Left lung (tissue), 10 donors: ENCODE data around the gene CYP2C18. TPM values are rescaled to one million over a fixed set of nuclear protein-coding genes. Genes with fewer than 3 reads are reported as not detected.
"Not testable (repeated sequence)": the region's sequence is repeated elsewhere in the genome, so short reads cannot be mapped to it uniquely, and the experiment has no call there.

Source experiments
- ATAC-seq: fragments of 200-7000 bp; cut with Tn5 transposase; one replicate; pipeline ENCODE4 v1.9.1; 2020; ENCODE audit warnings: moderate library complexity
- DNase-seq, 4 donors: peaks; one replicate each; pipeline ENCODE4 v3.0.0-alpha.2; 2013 to 2020
- H3K27ac ChIP-seq, 2 donors: fragments of 200-600 bp; sonication (generic) in 1 of 2; one replicate each; pipeline versions ENCODE4 v1.5.0 to v1.8.0; 2020 to 2021
- H3K27me3 ChIP-seq, 2 donors: fragments of 200-600 bp; sonication (generic) in 1 of 2; one replicate each; pipeline versions ENCODE4 v1.5.0 to v1.8.0; 2020 to 2021
- H3K36me3 ChIP-seq, 2 donors: fragments of 200-600 bp; sonication (generic) in 1 of 2; one replicate each; pipeline versions ENCODE4 v1.5.0 to v1.8.0; 2020 to 2021
- H3K4me1 ChIP-seq, 2 donors: fragments of 200-600 bp; one replicate each; pipeline ENCODE4 v1.8.0; 2021
- H3K4me3 ChIP-seq, 2 donors: fragments of 200-600 bp; sonication (generic) in 1 of 2; one replicate each; pipeline versions ENCODE4 v1.5.0 to v1.8.0; 2020 to 2021; ENCODE audit warnings: mild to moderate bottlenecking in 1 of 2
- H3K9me3 ChIP-seq, 2 donors: fragments of 200-600 bp; sonication (generic) in 1 of 2; one replicate each; pipeline versions ENCODE4 v1.5.0 to v1.8.0; 2020 to 2021
- intact Hi-C, 2 donors: fragments of 100-400 bp; cut with DNase I; formaldehyde crosslinking; loops; one replicate each; pipeline versions ENCODE4 v1.11.2 to v1.14.2; 2022
- polyA plus RNA-seq, 6 donors: library from polyadenylated mRNA; unstranded; fragments of 120-200 nt; gene quantifications; one replicate each; pipeline ENCODE4 v1.2.1, GENCODE V29; 2013; ENCODE audit not compliant: insufficient read length in 6 of 6
- total RNA-seq, 2 donors: library from RNA; stranded (reverse); fragmentation: NEBNext Ultra II Directional; extraction: Animal tissue kit (Norgen Biotek cat#: 25700); gene quantifications; one replicate each; pipeline ENCODE4 v1.2.1, GENCODE V29; 2021
- TF ChIP-seq, protein P1 (sequence below), 2 donors: fragments of 200-600 bp; sonication (generic) in 1 of 2; IDR thresholded peaks; one replicate each; pipeline versions ENCODE4 v1.5.0 to v1.8.0; 2021; ENCODE audit warnings: antibody characterized with exemption in 2 of 2
- donor health status: DM: no; HTN: yes; CAD: no.
- donor health status: DM: no; HTN: no; CAD: no.

CYP2C18 gene
- total and polyA plus RNA-seq, 8 donors, result 0.30 to 2.1 (median 0.58) TPM

GRCh38 chr10:94673614-94674321 is 9.8 kb upstream of the CYP2C18 start:
- no peak overlapping the region for H3K4me3 ChIP-seq
- DNase-seq (no peak), ATAC-seq (no peak)
- H3K27ac ChIP-seq, result no peak overlapping the region
- TF ChIP-seq, protein P1, sequence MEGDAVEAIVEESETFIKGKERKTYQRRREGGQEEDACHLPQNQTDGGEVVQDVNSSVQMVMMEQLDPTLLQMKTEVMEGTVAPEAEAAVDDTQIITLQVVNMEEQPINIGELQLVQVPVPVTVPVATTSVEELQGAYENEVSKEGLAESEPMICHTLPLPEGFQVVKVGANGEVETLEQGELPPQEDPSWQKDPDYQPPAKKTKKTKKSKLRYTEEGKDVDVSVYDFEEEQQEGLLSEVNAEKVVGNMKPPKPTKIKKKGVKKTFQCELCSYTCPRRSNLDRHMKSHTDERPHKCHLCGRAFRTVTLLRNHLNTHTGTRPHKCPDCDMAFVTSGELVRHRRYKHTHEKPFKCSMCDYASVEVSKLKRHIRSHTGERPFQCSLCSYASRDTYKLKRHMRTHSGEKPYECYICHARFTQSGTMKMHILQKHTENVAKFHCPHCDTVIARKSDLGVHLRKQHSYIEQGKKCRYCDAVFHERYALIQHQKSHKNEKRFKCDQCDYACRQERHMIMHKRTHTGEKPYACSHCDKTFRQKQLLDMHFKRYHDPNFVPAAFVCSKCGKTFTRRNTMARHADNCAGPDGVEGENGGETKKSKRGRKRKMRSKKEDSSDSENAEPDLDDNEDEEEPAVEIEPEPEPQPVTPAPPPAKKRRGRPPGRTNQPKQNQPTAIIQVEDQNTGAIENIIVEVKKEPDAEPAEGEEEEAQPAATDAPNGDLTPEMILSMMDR (IDR thresholded peaks at IDR 0.05), result no peak
- H3K27me3 ChIP-seq, result no peaks in the 10 kb centered on the region
- intact Hi-C loops, result no loop called here
- no peaks in the 10 kb centered on the region for H3K36me3 ChIP-seq
- H3K4me1 ChIP-seq, result no peaks in the 10 kb centered on the region
- no peaks in the 10 kb centered on the region for H3K9me3 ChIP-seq

DNA sequence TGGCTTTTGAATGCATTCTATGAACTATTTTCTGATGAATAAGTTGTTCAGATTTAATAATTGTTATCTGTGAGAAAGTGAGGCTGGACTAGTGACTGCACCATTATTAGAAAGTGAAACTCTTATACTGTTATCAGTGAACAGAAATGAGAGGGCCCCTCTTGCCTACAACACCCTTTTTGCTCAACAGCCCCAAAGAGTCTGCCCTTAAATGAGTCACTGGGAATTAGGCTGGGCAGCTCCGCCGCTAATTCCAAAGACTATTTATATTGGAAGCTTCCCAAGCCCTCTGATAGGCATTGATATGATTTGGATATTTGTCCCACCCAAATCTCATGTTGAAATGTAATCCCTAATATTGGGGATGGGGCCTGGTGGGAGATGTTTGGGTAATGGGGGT is 7.0 kb upstream of the CYP2C18 start:
- no peak overlapping the region for H3K4me3 ChIP-seq
- no peaks in the 10 kb centered on the region for H3K27me3 ChIP-seq
- no peaks in the 10 kb centered on the region for H3K4me1 ChIP-seq
- no peaks in the 10 kb centered on the region for H3K36me3 ChIP-seq
- no peak for ATAC-seq
- DNase-seq, result no peak
- H3K27ac ChIP-seq, result no peak overlapping the region
- H3K9me3 ChIP-seq, result no peaks in the 10 kb centered on the region
- intact Hi-C loops, result no loop called here
- TF ChIP-seq, protein P1 (IDR thresholded peaks at IDR 0.05), result no peak

GRCh38 chr10:94677691-94678090 is 5.8 kb upstream of the CYP2C18 start:
- DNase-seq, result no peak
- no peak for ATAC-seq
- H3K4me1 ChIP-seq, result no peaks in the 10 kb centered on the region
- no peaks in the 10 kb centered on the region for H3K27me3 ChIP-seq
- no peak overlapping the region for H3K4me3 ChIP-seq
- no peaks in the 10 kb centered on the region for H3K9me3 ChIP-seq
- no peaks in the 10 kb centered on the region for H3K36me3 ChIP-seq
- no peak overlapping the region for H3K27ac ChIP-seq
- intact Hi-C loops, result no loop called here
- TF ChIP-seq, protein P1 (IDR thresholded peaks at IDR 0.05), result no peak

- no peaks in the 10 kb centered on the region for H3K27me3 ChIP-seq
- no peak overlapping the region for H3K4me3 ChIP-seq
- DNase-seq (no peak), ATAC-seq (no peak)
- TF ChIP-seq, protein P1 (IDR thresholded peaks at IDR 0.05), result no peak
- no peaks in the 10 kb centered on the region for H3K9me3 ChIP-seq
- no peaks in the 10 kb centered on the region for H3K4me1 ChIP-seq
- no peak overlapping the region for H3K27ac ChIP-seq
- intact Hi-C loops, result no loop called here
- no peaks in the 10 kb centered on the region for H3K36me3 ChIP-seq
Measured at GRCh38 chr10:94678475-94678874, 5.1 kb upstream of the CYP2C18 start.

DNA sequence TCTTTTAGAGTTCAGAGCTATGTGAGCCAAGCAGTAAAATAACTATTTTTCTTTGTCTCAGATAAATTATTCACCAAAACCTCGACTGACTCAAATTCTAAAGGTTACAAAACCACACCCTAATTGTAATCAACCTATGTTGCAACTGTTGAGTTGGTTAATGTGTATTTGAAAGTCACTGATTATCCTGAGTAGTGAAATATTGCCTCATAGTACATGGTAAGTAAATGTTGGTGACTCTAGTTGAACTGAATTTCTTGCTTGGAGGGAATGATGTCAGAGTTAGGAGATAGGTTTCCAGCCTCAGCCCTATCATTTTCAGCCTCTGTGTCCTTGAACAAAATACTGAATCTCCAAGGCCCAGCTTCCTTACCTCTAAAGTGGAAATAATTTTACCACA is 3.0 kb upstream of the CYP2C18 start:
- intact Hi-C loops, result no loop called here
- H3K9me3 ChIP-seq, result peaks cover 0 to 6% of the 10 kb centered on the region in 2 donors
- H3K27ac ChIP-seq, result peak overlapping the region in 1 of 2 donors; percentile 33
- ATAC-seq (peak; percentile 44), DNase-seq (peak in 1 of 4 donors; percentile 26)
- H3K36me3 ChIP-seq, result no peaks in the 10 kb centered on the region
- H3K4me1 ChIP-seq, result no peaks in the 10 kb centered on the region
- H3K27me3 ChIP-seq, result no peaks in the 10 kb centered on the region
- TF ChIP-seq, protein P1 (IDR thresholded peaks at IDR 0.05), result no peak
- H3K4me3 ChIP-seq, result no peak overlapping the region

DNA sequence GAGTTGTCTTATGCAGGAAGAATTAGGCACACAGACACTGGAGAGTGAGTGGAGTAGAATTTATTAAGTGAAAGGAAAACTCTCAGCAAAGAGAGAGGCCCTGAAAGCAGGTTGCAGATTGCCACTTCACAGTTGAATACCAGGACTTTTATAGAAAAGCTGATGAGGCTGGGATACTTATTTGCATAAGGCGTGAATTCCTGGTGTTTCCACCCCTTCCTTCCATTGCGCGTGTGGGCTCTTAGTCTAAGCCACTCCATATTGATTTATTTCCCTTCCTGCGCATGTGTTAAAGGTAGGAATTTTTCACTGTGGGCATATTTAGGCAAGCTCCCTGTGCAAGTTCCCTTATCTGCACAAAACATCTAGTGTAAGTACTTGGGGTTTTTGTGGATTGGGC is 893 bp upstream of the CYP2C18 start:
- intact Hi-C loops, H3K4me1 ChIP-seq, H3K36me3 ChIP-seq, H3K27me3 ChIP-seq, H3K4me3 ChIP-seq: not testable (repeated sequence)
- peaks cover 0 to 13% of the 10 kb centered on the region in 2 donors for H3K9me3 ChIP-seq
- H3K27ac ChIP-seq, result peak overlapping the region in 1 of 2 donors; percentile 33
- ATAC-seq, result peak; percentile 82
- DNase-seq, result peak in 1 of 4 donors; percentile 7
